HG02938 (cell line): ENCODE measurements around the gene MYRF.

Source experiments
- ATAC-seq: cut with Tn5 transposase; IDR thresholded peaks from one replicate; pipeline ENCODE4 v1.9.1; 2021; ENCODE audit warnings: mild to moderate bottlenecking, moderate library complexity; ENCODE audit not compliant: unreplicated experiment

Gene MYRF

GRCh38 chr11:61774411-61774810 is 22.0 kb downstream of the MYRF start:
- ATAC-seq, result no peak

DNA sequence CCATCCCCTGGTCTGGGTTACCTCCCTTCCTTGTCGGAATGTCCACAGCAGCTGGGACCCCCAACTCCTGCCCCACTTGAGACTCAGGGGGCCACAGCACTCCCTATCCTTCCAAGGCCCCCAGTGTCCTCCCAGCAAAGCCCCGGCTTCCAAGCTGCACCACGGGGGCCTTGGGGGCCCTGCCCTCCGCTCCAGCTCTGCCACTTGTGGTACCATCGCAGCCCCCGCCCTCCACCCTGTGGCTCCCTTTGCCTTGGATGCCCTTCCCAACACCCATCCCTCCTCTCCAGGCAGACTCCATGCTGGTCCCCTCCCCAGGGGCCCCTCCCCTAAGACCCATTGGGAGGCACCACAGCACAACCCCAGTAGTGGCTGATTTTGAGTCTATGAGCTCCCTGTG is 22.7 kb downstream of the MYRF start:
- ATAC-seq, result no peak

GRCh38 chr11:61775606-61776554 is 23.4 kb downstream of the MYRF start:
- ATAC-seq, result no peak

GRCh38 chr11:61776561-61777075 is 24.2 kb downstream of the MYRF start:
- ATAC-seq, result no peak

DNA sequence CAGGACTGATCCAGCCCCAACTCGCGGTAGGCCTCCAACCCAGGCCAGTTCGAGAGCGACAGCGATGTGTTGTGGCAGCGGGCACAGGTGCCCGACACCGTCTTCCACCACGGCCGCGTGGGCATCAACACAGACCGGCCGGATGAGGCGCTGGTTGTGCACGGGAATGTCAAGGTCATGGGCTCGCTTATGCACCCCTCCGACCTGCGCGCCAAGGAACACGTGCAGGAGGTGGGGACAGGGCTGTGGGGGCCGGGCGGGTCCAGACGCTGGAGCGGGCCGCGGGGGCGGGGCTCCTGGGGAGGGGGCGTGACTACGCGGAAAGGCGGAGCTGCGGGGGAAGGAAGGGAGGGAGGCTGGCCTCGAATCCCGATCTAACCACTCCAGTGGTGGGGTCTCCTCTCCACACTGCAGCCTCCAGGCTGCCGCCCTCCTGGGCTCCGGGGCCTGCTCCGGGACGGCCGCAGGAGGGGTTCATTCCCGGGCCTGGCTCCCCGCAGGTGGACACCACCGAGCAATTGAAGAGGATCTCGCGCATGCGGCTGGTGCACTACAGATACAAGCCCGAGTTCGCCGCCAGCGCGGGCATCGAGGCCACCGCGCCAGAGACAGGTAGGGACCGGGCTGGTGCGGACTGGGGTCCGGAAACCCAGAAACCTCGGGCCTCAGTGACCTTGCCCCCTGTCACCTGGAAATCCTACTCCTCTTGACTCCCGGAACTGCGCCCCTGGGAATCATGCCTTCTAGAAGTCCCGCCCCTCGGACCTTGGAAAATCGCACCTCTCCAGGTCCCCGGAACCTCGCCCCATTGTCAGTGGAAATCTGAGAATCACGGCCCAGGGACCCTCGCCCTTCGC is 25.0 kb downstream of the MYRF start:
- ATAC-seq, result no peak

GRCh38 chr11:61778357-61778886 is 26.0 kb downstream of the MYRF start:
- ATAC-seq, result no peak

GRCh38 chr11:61778920-61779650 is 26.6 kb downstream of the MYRF start:
- no peak for ATAC-seq

GRCh38 chr11:61779666-61780525 is 27.5 kb downstream of the MYRF start:
- ATAC-seq, result no peak

- no peak for ATAC-seq
Measured at GRCh38 chr11:61780581-61781162, 28.2 kb downstream of the MYRF start.

DNA sequence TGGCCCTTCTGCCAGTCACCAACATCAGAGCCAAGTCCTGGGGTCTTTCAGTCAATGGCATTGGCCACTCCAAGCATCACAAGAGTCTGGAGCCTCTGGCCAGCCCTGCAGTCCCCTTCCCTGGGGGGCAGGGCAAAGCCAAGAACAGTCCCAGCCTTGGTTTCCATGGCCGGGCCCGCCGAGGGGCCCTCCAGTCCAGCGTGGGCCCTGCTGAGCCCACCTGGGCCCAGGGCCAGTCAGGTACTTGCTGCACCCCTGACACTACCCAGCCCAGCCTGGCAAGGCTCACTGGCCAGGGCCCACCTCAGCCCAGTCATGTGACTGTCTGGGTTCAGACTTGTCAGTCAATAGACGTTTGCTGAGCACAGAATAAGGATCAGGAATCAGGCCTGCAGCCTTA is 29.1 kb downstream of the MYRF start:
- no peak for ATAC-seq

- ATAC-seq, result no peak
Measured at GRCh38 chr11:61782299-61782698, 29.9 kb downstream of the MYRF start.

GRCh38 chr11:61782841-61783240 is 30.4 kb downstream of the MYRF start:
- ATAC-seq, result no peak

DNA sequence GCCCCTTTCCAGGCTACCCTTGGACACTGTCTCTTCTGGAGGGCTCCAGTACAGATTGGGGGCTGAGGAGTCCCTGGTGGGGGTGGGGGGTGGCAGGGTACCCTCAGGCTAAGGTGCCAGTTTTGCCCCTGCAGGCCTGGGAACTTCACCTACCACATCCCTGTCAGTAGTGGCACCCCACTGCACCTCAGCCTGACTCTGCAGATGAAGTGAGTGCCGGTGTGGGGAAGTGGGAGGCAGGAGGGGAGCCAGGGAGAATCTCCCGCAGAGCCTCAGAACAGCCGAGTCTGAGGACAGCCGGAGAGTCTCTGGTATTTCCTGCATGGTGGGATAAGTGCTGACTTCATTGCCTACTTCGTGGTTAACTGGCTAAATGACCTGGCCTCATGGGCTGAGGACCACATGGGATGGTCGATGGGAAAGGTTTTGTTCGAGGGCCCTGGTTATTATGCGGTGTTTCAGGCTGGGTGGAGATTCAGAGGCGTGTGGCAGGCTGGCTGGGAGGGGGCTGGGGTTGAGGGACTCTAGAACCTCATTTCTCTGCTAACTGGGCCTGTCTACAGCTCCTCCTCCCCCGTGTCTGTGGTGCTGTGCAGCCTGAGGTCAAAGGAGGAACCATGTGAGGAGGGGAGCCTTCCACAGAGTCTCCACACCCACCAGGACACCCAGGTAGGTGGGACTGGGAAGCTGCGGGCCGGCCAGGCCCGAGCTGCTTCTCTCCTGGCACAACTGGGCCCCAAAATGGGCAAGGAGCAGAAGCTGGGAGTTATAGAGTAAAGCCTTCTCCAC is 31.5 kb downstream of the MYRF start:
- ATAC-seq, result no peak

DNA sequence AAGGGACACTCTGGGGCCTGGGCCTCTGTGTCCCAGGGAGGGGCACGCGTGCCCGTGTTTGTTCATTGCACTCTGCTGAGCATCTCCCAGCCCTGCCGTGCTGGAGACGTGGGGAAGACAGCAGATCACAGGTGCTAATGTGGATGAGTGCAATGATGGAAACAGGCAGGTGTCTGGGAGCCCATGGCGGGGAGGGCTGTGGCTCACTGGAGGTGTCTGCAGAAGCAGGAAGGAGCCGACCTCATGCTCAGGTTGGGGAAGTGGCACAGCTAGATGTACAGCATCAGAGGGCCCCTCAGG is 32.0 kb downstream of the MYRF start:
- ATAC-seq, result no peak

DNA sequence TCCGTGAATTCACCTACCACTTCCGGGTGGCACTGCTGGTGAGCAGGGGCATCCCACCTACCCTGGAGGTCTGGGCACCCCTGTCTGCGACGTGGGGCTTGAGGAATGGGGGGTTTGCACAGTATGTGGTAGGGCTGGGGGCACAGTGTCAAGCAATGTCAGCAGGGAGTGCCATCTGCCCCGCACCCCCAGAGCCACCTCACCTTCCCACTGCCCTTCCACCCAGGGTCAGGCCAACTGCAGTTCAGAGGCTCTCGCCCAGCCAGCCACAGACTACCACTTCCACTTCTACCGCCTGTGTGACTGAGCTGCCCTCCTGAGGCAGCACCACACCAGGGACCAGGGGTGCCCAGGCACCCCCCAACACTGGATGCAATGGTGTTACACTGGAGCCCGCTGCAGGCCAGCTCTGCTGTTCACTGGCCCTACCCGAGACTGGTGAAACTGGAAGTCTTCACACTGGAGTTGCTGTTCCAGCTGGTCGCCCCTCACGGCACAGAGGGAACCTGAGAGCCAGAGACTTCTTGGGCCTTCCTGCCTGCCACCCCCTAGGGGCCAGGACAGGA is 33.5 kb downstream of the MYRF start:
- ATAC-seq, result no peak

- ATAC-seq, result no peak
Measured at GRCh38 chr11:61787928-61788491, 35.6 kb downstream of the MYRF start.

DNA sequence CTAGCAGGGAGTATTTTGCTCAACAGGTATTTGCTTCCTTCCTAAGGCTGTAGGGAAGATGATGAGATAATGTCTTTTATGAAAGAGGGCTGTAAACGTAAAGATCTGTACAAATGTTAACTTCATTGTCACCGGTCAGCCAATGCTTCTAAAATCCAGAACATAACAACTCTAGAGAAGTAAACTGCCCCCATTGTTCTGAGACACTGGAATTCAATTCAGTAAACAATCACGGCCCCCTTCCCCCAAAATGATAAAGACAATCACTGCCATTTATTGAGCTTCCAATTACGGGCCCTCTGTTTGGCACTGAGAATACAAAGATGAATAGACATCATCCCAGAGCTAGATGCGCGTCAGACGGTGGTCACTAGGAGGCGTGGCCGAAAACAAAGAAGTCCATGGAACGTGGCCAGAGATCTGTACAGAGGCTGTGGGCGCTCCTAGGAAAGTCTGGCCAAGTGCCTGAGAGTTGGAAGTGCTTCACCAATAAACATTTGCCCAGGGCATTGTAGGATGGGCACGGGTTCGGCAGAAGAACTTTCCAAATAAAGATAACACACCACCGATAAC is 39.4 kb downstream of the MYRF start:
- peak; percentile 36 for ATAC-seq
